Sigmoid colon (tissue), 7 donors: ENCODE results near the gene IL31RA. TPM values are rescaled to one million over a fixed set of nuclear protein-coding genes. Genes with fewer than 3 reads are reported as not detected.

Experiments
- DNase-seq: peaks from one replicate; pipeline ENCODE4 v3.0.0-alpha.2; 2019
- H3K27ac ChIP-seq, 4 donors: fragments of 200-600 bp; sonication (generic); one replicate each; pipeline ENCODE4 v1.5.1; 2016 to 2019; ENCODE audit warnings: mild to moderate bottlenecking in 1 of 4
- H3K27me3 ChIP-seq, 3 donors: fragments of 200-600 bp; sonication (generic); one replicate each; pipeline ENCODE4 v1.5.1; 2019; ENCODE audit warnings: mild to moderate bottlenecking in 1 of 3
- H3K36me3 ChIP-seq, 4 donors: fragments of 200-600 bp; sonication (generic); one replicate each; pipeline ENCODE4 v1.5.1; 2016 to 2019
- H3K4me1 ChIP-seq, 4 donors: fragments of 200-600 bp; sonication (generic); one replicate each; pipeline ENCODE4 v1.5.1; 2017 to 2019
- H3K4me3 ChIP-seq, 4 donors: fragments of 200-600 bp; sonication (generic); one replicate each; pipeline ENCODE4 v1.5.1; 2017 to 2019; ENCODE audit warnings: mild to moderate bottlenecking in 2 of 4, moderate library complexity in 1 of 4
- H3K9me3 ChIP-seq, 4 donors: fragments of 200-600 bp in 3 of 4; sonication (generic) in 3 of 4; one replicate each; pipeline versions ENCODE4 v1.5.1 to v1.6.1; 2013 to 2019
- CTCF ChIP-seq, 4 experiments: fragments of 450-650 bp in 3 of 4; fragments of 200-600 bp in 1 of 4; IDR thresholded peaks; one replicate each; pipeline ENCODE4 v1.5.1; 2016 to 2019; ENCODE audit warnings: antibody characterized with exemption in 4 of 4, mild to moderate bottlenecking in 3 of 4, moderate library complexity in 2 of 4
- EP300 ChIP-seq, 4 donors: sonication (generic); formaldehyde crosslinking; IDR thresholded peaks; one replicate each; pipeline ENCODE4 v1.6.1; 2017; ENCODE audit warnings: antibody characterized with exemption in 4 of 4
- POLR2A ChIP-seq, 2 donors: fragments of 450-650 bp; IDR thresholded peaks; one replicate each; pipeline ENCODE4 v1.6.1; 2016; ENCODE audit warnings: antibody characterized with exemption in 2 of 2, mild to moderate bottlenecking in 2 of 2, moderate library complexity in 2 of 2
- POLR2AphosphoS5 ChIP-seq, 4 donors: sonication (generic); formaldehyde crosslinking; IDR thresholded peaks; one replicate each; pipeline ENCODE4 v1.6.1; 2017; ENCODE audit warnings: antibody characterized with exemption in 4 of 4
- WGBS, 2 donors: extraction: QIAGEN DNeasy Blood & Tissue Kit; methylation state at CpG; one replicate each; pipeline ENCODE4 v1.1.7; 2013; 5-methylcytosine and 5-hydroxymethylcytosine counted together
- intact Hi-C: fragments of 100-400 bp; cut with DNase I; formaldehyde crosslinking; loops from one replicate; pipeline ENCODE4 v1.15.1; 2023
- polyA plus RNA-seq, 3 donors: library from polyadenylated mRNA; stranded (reverse); fragments of 200-250 nt; gene quantifications; one replicate each; pipeline ENCODE4 v1.2.3, GENCODE V29; 2013
- total RNA-seq, 4 donors: library from RNA; depleted of rRNA; stranded (reverse); fragments of >200 nt; gene quantifications; one replicate each; pipeline ENCODE4 v1.1.0, GENCODE V29; 2016
- donor health status: healthy with polysubstance abuse.
- donor health status: Bipolar disorder and iron deficiency.
- donor health status: healthy.

The IL31RA gene
- total and polyA plus RNA-seq, 7 donors = 0.09 to 3.3 (median 1.5) TPM; not detected in 3

GRCh38 chr5:55868846-55869245 is 17.7 kb downstream of the IL31RA start:
- Histone ChIP-seq H3K27me3 (no peaks in the 10 kb centered on the region), H3K9me3 (no peaks in the 10 kb centered on the region), H3K4me1 (peaks cover 0 to 7% (median 0%) of the 10 kb centered on the region in 4 donors), H3K27ac (no peak overlapping the region), H3K36me3 (no peaks in the 10 kb centered on the region), H3K4me3 (no peak overlapping the region)
- DNase-seq = no peak
- intact Hi-C loops = no loop called here
- 16 to 38% methylated on average over 1 of the region's 1 CpG for WGBS, 2 donors
- TF ChIP-seq POLR2A (IDR thresholded peaks at IDR 0.05) (no peak), EP300 (IDR thresholded peaks at IDR 0.05) (no peak), POLR2AphosphoS5 (IDR thresholded peaks at IDR 0.05) (no peak), CTCF (IDR thresholded peaks at IDR 0.05) (no peak)

- 81 to 85% methylated on average over 4 of the region's 4 CpGs for WGBS, 2 donors
- DNase-seq = no peak
- Histone ChIP-seq H3K36me3 (no peaks in the 10 kb centered on the region), H3K27ac (no peak overlapping the region), H3K4me3 (no peak overlapping the region), H3K4me1 (peaks cover 0 to 7% (median 0%) of the 10 kb centered on the region in 4 donors), H3K9me3 (no peaks in the 10 kb centered on the region), H3K27me3 (no peaks in the 10 kb centered on the region)
- intact Hi-C loops = no loop called here
- TF ChIP-seq CTCF (IDR thresholded peaks at IDR 0.05) (no peak), POLR2AphosphoS5 (IDR thresholded peaks at IDR 0.05) (no peak), EP300 (IDR thresholded peaks at IDR 0.05) (no peak), POLR2A (IDR thresholded peaks at IDR 0.05) (no peak)
Measured at GRCh38 chr5:55869847-55870246, 18.7 kb downstream of the IL31RA start.

DNA sequence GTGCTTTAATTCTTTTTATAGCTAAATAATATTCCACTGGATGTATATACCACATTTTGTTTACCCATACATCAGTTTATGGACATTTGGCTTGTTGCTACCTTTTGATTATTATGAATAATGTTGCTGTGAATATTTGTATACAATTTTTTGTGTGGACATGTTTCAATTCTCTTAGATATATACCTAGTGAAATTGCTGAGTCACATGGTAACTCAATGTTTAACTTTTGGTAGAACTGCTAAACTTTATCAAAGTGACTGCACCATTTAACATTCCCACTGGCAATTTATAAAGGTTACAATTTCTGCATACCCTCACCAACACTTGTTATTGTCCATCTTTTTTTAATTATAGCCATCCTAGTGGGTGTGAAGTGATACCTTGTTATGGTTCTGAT is 22.1 kb downstream of the IL31RA start:
- Histone ChIP-seq H3K27ac (no peak overlapping the region), H3K9me3 (no peaks in the 10 kb centered on the region), H3K4me1 (peaks cover 0 to 7% (median 0%) of the 10 kb centered on the region in 4 donors), H3K36me3 (no peaks in the 10 kb centered on the region), H3K27me3 (no peaks in the 10 kb centered on the region), H3K4me3 (no peak overlapping the region)
- DNase-seq = no peak
- TF ChIP-seq POLR2A (IDR thresholded peaks at IDR 0.05) (no peak), CTCF (IDR thresholded peaks at IDR 0.05) (no peak), EP300 (IDR thresholded peaks at IDR 0.05) (no peak), POLR2AphosphoS5 (IDR thresholded peaks at IDR 0.05) (no peak)
- intact Hi-C loops = no loop called here

DNA sequence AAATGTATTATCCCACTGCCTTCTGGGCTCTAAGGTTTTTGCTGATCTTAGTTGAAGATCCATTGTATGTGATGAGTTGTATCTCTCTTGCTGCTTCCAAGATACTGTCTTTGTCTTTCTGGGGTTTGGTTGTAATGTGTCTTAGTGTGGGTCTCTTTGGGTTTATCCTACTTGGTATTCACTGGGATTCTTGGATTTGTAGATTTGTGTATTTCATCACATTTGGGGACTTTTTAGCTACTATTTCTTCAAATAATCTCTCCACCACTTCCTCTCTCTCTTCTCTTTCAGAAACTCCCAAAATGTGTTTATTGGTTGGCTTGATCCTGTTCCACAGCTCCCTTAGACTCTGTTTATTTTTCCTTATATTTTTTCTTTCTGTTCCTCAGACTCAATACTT is 26.5 kb downstream of the IL31RA start:
- Histone ChIP-seq H3K36me3 (no peaks in the 10 kb centered on the region), H3K27ac (no peak overlapping the region)
- intact Hi-C loops = no loop called here

GRCh38 chr5:55880453-55880852 is 29.3 kb downstream of the IL31RA start:
- Histone ChIP-seq H3K4me1 (no peaks in the 10 kb centered on the region), H3K9me3 (no peaks in the 10 kb centered on the region), H3K36me3 (no peaks in the 10 kb centered on the region), H3K27me3 (no peaks in the 10 kb centered on the region), H3K27ac (no peak overlapping the region), H3K4me3 (no peak overlapping the region)
- no peak for TF ChIP-seq POLR2AphosphoS5 (IDR thresholded peaks at IDR 0.05)
- no peak for TF ChIP-seq EP300 (IDR thresholded peaks at IDR 0.05)
- no peak for TF ChIP-seq CTCF (IDR thresholded peaks at IDR 0.05)
- no peak for TF ChIP-seq POLR2A (IDR thresholded peaks at IDR 0.05)
- intact Hi-C loops = no loop called here
- no peak for DNase-seq

More for the DNA sequence above, 26.5 kb downstream of the IL31RA start:
- DNase-seq = no peak
- Histone ChIP-seq H3K4me3 (no peak overlapping the region), H3K4me1 (no peaks in the 10 kb centered on the region), H3K9me3 (no peaks in the 10 kb centered on the region), H3K27me3 (no peaks in the 10 kb centered on the region)
- TF ChIP-seq POLR2A (IDR thresholded peaks at IDR 0.05) = no peak
